Left ventricle myocardium inferior (tissue), 1 donor: ENCODE measurements around the gene SLC26A2. TPM values are rescaled to one million over a fixed set of nuclear protein-coding genes. Genes with fewer than 3 reads are reported as not detected.
A peak's percentile ranks its signal among the peaks of the same experiment; 100 is the strongest.

Experiments used
- DNase-seq: peaks from one replicate; pipeline ENCODE4 v3.0.0-alpha.2; 2020
- H3K27ac ChIP-seq: fragments of 200-600 bp; replicated peaks from 2 replicates; pipeline ENCODE4 v1.8.0; 2021
- H3K27me3 ChIP-seq: fragments of 200-600 bp; 2 replicates; pipeline ENCODE4 v1.8.0; 2021; ENCODE audit warnings: low read depth
- H3K36me3 ChIP-seq: fragments of 200-600 bp; 2 replicates; pipeline ENCODE4 v1.8.0; 2021
- H3K4me1 ChIP-seq: fragments of 200-600 bp; 2 replicates; pipeline ENCODE4 v1.8.0; 2021
- H3K4me3 ChIP-seq: fragments of 200-600 bp; 2 replicates; pipeline ENCODE4 v1.8.0; 2021; ENCODE audit warnings: mild to moderate bottlenecking, moderate library complexity
- H3K9me3 ChIP-seq: fragments of 200-600 bp; replicated peaks from 2 replicates; pipeline ENCODE4 v1.8.0; 2021
- CTCF ChIP-seq: fragments of 200-600 bp; IDR thresholded peaks from 2 replicates; pipeline ENCODE4 v1.8.0; 2021; ENCODE audit warnings: antibody characterized with exemption, mild to moderate bottlenecking, borderline replicate concordance
- intact Hi-C: fragments of 100-400 bp; cut with micrococcal nuclease; formaldehyde crosslinking; loops from one replicate; pipeline ENCODE4 v1.11.0; 2022
- total RNA-seq: library from RNA; stranded (reverse); fragmentation: NEBNext Ultra II Directional; extraction: Animal tissue kit (Norgen Biotek cat#: 25700); gene quantifications from one replicate; pipeline ENCODE4 v1.2.1, GENCODE V29; 2021
- donor health status: DM: no; HTN: yes; CAD: no; lungs with severe emphysema.

Gene SLC26A2
- total RNA-seq, 1 donor from 2014 or later = 4.1 TPM

GRCh38 chr5:149981206-149981605 is 20.6 kb downstream of the SLC26A2 start:
- Histone ChIP-seq H3K27ac (no peak overlapping the region), H3K36me3 (peaks cover 37% of the 10 kb centered on the region), H3K4me3 (no peak overlapping the region), H3K27me3 (no peaks in the 10 kb centered on the region), H3K4me1 (no peaks in the 10 kb centered on the region), H3K9me3 (no peaks in the 10 kb centered on the region)
- TF ChIP-seq CTCF = no peak
- intact Hi-C loops = loop anchor here (10.0 kb wide), 1 partner anchor 346 kb away; no protein-coding TSS in a partner anchor
- DNase-seq = no peak

DNA sequence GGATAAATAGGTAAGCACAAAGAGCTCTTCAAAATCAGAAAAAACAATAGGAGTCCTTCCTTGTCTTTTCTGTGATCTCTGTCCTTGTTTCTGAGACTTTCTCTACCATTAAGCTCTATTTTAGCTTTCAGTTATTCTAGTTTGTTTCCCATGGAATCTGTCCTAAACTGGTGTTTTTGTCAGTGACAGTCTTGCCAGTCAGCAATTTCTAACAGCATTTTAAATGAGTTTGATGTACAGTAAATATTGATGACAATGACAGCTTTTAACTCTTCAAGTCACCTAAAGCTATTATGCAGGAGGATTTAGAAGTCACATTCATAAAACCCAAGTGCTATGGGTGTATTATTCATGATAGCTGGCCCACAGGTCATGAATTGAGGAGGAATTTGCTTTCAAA is 21.9 kb downstream of the SLC26A2 start:
- intact Hi-C loops = loop anchor here (10.0 kb wide), 1 partner anchor 348 kb away; no protein-coding TSS in a partner anchor
- Histone ChIP-seq H3K36me3 (peaks cover 37% of the 10 kb centered on the region), H3K9me3 (no peaks in the 10 kb centered on the region), H3K27me3 (no peaks in the 10 kb centered on the region), H3K4me1 (no peaks in the 10 kb centered on the region), H3K27ac (no peak overlapping the region), H3K4me3 (no peak overlapping the region)
- DNase-seq = no peak
- no peak for TF ChIP-seq CTCF

GRCh38 chr5:149988126-149988525 is 27.6 kb downstream of the SLC26A2 start:
- no peak for DNase-seq
- H3K4me1 ChIP-seq = peaks cover 4% of the 10 kb centered on the region
- no peak overlapping the region for H3K27ac ChIP-seq
- no peaks in the 10 kb centered on the region for H3K27me3 ChIP-seq
- no peak for TF ChIP-seq CTCF
- H3K36me3 ChIP-seq = no peaks in the 10 kb centered on the region
- no peak overlapping the region for H3K4me3 ChIP-seq
- intact Hi-C loops = loop anchor here (10.0 kb wide), 1 partner anchor 353 kb away; no protein-coding TSS in a partner anchor
- no peaks in the 10 kb centered on the region for H3K9me3 ChIP-seq

GRCh38 chr5:149990518-149991376 is 30.2 kb downstream of the SLC26A2 start:
- intact Hi-C loops = loop anchor here (10.0 kb wide), 1 partner anchor 156 kb away; no protein-coding TSS in a partner anchor
- peak; percentile 57 for DNase-seq
- H3K27ac ChIP-seq = no peak overlapping the region

GRCh38 chr5:149993471-149993870 is 32.9 kb downstream of the SLC26A2 start:
- peaks cover 6% of the 10 kb centered on the region for H3K36me3 ChIP-seq
- H3K9me3 ChIP-seq = no peaks in the 10 kb centered on the region
- no peak overlapping the region for H3K4me3 ChIP-seq
- H3K27me3 ChIP-seq = no peaks in the 10 kb centered on the region
- intact Hi-C loops = loop anchor here (10.0 kb wide), 1 partner anchor 159 kb away; no protein-coding TSS in a partner anchor
- peaks cover 13% of the 10 kb centered on the region for H3K4me1 ChIP-seq
- no peak for DNase-seq
- no peak overlapping the region for H3K27ac ChIP-seq
- TF ChIP-seq CTCF = no peak

More at GRCh38 chr5:149990518-149991376, 30.2 kb downstream of the SLC26A2 start:
- H3K4me1 ChIP-seq = peaks cover 13% of the 10 kb centered on the region
- no peak overlapping the region for H3K4me3 ChIP-seq
- no peaks in the 10 kb centered on the region for H3K9me3 ChIP-seq
- no peaks in the 10 kb centered on the region for H3K27me3 ChIP-seq
- TF ChIP-seq CTCF = peak; percentile 96
- peaks cover 4% of the 10 kb centered on the region for H3K36me3 ChIP-seq
